HepG2 (cell line): ENCODE measurements around the gene HMGB4. TPM values are rescaled to one million over a fixed set of nuclear protein-coding genes. Genes with fewer than 3 reads are reported as not detected.

Experiments used
- ATAC-seq: fragments of 200-7000 bp; cut with Tn5 transposase; 3 replicates; pipeline ENCODE4 v1.9.1; 2020; ENCODE audit warnings: mild to moderate bottlenecking, moderate library complexity
- BruUV-seq: library from RNA; stranded (reverse); fragments of 400-500 nt; replicated peaks from 2 replicates; lab custom pipeline; 2021; lab: Mats Ljungman, UMichigan
- CTCF ChIA-PET: fragments of 300-600 bp; formaldehyde crosslinking; extraction: SDS; loops from one replicate; lab custom pipeline; 2021; ENCODE audit warnings: low total read pairs, inconsistent platforms, low intra/inter-chr PET ratio; lab: Yijun Ruan, JAX
- POLR2A ChIA-PET: fragments of 350-600 bp; sonication (Branson Sonifier 250); formaldehyde crosslinking; loops from one replicate; lab custom pipeline; 2020; ENCODE audit warnings: antibody characterized with exemption, inconsistent platforms; lab: Yijun Ruan, JAX
- DNase-seq: peaks from one replicate; pipeline ENCODE4 v3.0.0-alpha.2; 2015; ENCODE audit warnings: low spot score
- FAIRE-seq: peaks from 3 replicates; lab custom pipeline; 2011; peaks lifted over from hg19 to GRCh38; lab: Jason Lieb, UNC
- H2AFZ ChIP-seq: one replicate; pipeline ENCODE4 v1.6.1; 2011; ENCODE audit warnings: low read length, inconsistent platforms
- H3K27ac ChIP-seq: fragments of 300-600 bp; 3 replicates; pipeline ENCODE4 v1.8.0; 2011; ENCODE audit warnings: mixed run types, mild to moderate bottlenecking, mixed read lengths, low read length, inconsistent platforms; ENCODE audit not compliant: insufficient read depth; ENCODE audit errors: extremely low read length
- H3K27me3 ChIP-seq, 2 experiments: fragments of 200-600 bp in 1 of 2; 2 replicates in 1 of 2; 3 replicates in 1 of 2; pipeline versions ENCODE4 v1.6.0 to v1.8.0; 2011; ENCODE audit warnings: low read length in 2 of 2, mild to moderate bottlenecking in 2 of 2, moderate library complexity in 2 of 2, inconsistent platforms in 1 of 2; ENCODE audit not compliant: insufficient read depth in 2 of 2, control insufficient read depth in 1 of 2
- H3K36me3 ChIP-seq, 2 experiments: fragments of 200-600 bp in 1 of 2; replicated peaks in 1 of 2; 2 replicates in 1 of 2; 3 replicates in 1 of 2; pipeline versions ENCODE4 v1.5.1 to v1.8.0; 2011; ENCODE audit warnings: low read length in 2 of 2, inconsistent platforms in 1 of 2; ENCODE audit not compliant: insufficient read depth in 2 of 2, control insufficient read depth in 1 of 2
- H3K4me1 ChIP-seq: 2 replicates; pipeline ENCODE4 v1.5.1; 2012; ENCODE audit warnings: low read length, inconsistent platforms; ENCODE audit not compliant: insufficient read depth
- H3K4me2 ChIP-seq: 2 replicates; pipeline ENCODE4 v1.6.0; 2011; ENCODE audit warnings: low read depth, low read length, inconsistent platforms
- H3K4me3 ChIP-seq, 3 experiments: fragments of 200-600 bp in 1 of 3; sonication (generic), shearing (Covaris generic) in 1 of 3; replicated peaks in 1 of 3; 2 replicates each; pipeline ENCODE4 v1.5.1; 2011 to 2016; ENCODE audit warnings: low read length in 3 of 3, inconsistent platforms in 2 of 3, low read depth in 2 of 3, mild to moderate bottlenecking in 2 of 3, control low read depth in 1 of 3, mixed read lengths in 1 of 3; ENCODE audit not compliant: insufficient read depth in 1 of 3
- H3K79me2 ChIP-seq: one replicate; pipeline ENCODE4 v1.6.1; 2011; ENCODE audit warnings: low read length, inconsistent platforms; ENCODE audit not compliant: insufficient read depth
- H3K9ac ChIP-seq: 2 replicates; pipeline ENCODE4 v1.6.0; 2011; ENCODE audit warnings: mild to moderate bottlenecking, low read depth, low read length, inconsistent platforms; ENCODE audit not compliant: insufficient read depth
- H3K9me3 ChIP-seq: 2 replicates; pipeline ENCODE4 v1.5.1; 2012; ENCODE audit warnings: mild to moderate bottlenecking, low read length
- H4K20me1 ChIP-seq: 2 replicates; pipeline ENCODE4 v1.6.0; 2011; ENCODE audit warnings: inconsistent platforms, mild to moderate bottlenecking, low read length, moderate library complexity; ENCODE audit not compliant: insufficient read depth
- ARID5B ChIP-seq: IDR thresholded peaks from 2 replicates; pipeline ENCODE4 v1.4.0; 2020; ENCODE audit warnings: mild to moderate bottlenecking, missing genetic modification reagents
- REL ChIP-seq: sonication (generic); formaldehyde crosslinking; conservative IDR thresholded peaks from 2 replicates; pipeline ENCODE4 v1.8.0; 2022; ENCODE audit warnings: mild to moderate bottlenecking, missing genetic modification reagents, moderate library complexity
- SKI ChIP-seq: fragments of 450-650 bp; IDR thresholded peaks from one replicate; pipeline ENCODE4 v1.6.1; 2018; ENCODE audit warnings: mild to moderate bottlenecking; ENCODE audit not compliant: partially characterized antibody
- SOX13 ChIP-seq, 3 experiments: fragments of 450-650 bp in 1 of 3; sonication (generic) in 1 of 3; formaldehyde crosslinking in 1 of 3; IDR thresholded peaks in 2 of 3; conservative IDR thresholded peaks in 1 of 3; 2 replicates each; pipeline versions ENCODE4 v1.5.0 to v1.6.1; 2016 to 2020; ENCODE audit warnings: antibody characterized with exemption in 1 of 3, mild to moderate bottlenecking in 1 of 3, missing compliant biosample characterization in 1 of 3, missing genetic modification reagents in 1 of 3, moderate library complexity in 1 of 3
- STAT5B ChIP-seq: sonication (generic); formaldehyde crosslinking; IDR thresholded peaks from 2 replicates; pipeline ENCODE4 v1.4.0; 2020; ENCODE audit warnings: missing genetic modification reagents
- ZIK1 ChIP-seq: sonication (generic); formaldehyde crosslinking; IDR thresholded peaks from 2 replicates; pipeline ENCODE4 v1.5.0; 2020; ENCODE audit warnings: mild to moderate bottlenecking, low read depth, missing genetic modification reagents, borderline replicate concordance
- ZNF484 ChIP-seq: sonication (generic); formaldehyde crosslinking; IDR thresholded peaks from 2 replicates; pipeline ENCODE4 v1.5.1; 2020; ENCODE audit warnings: mild to moderate bottlenecking, low read depth, missing genetic modification reagents, borderline replicate concordance
- ZNF749 ChIP-seq: sonication (generic); formaldehyde crosslinking; IDR thresholded peaks from 2 replicates; pipeline ENCODE4 v1.8.0; 2022; ENCODE audit warnings: mild to moderate bottlenecking, missing genetic modification reagents, moderate library complexity, borderline replicate concordance
- ZNF879 ChIP-seq: sonication (generic); formaldehyde crosslinking; IDR thresholded peaks from 2 replicates; pipeline ENCODE4 v1.8.1; 2023; ENCODE audit warnings: missing genetic modification reagents
- WGBS: methylation state at CpG from one replicate; pipeline ENCODE4 v1.1.6; 2017; ENCODE audit warnings: low lambda C conversion rate; 5-methylcytosine and 5-hydroxymethylcytosine counted together
- in situ Hi-C: cut with HindIII; loops from 2 replicates; pipeline ENCODE4 v1.10.0; 2017; ENCODE audit warnings: low pct_unique_long_range_greater_than_20kb; ENCODE audit not compliant: extremely low pct_ligation_motif_present
- intact Hi-C: fragments of 100-400 bp; cut with micrococcal nuclease; formaldehyde crosslinking; loops from one replicate; pipeline ENCODE4 v1.10.0; 2022; ENCODE audit not compliant: unreplicated experiment
- polyA plus RNA-seq, 8 experiments: library from polyadenylated mRNA; depleted of rRNA in 3 of 8; stranded (reverse) in 7 of 8; unstranded in 1 of 8; fragments of >200 nt; fragmentation: Illumina TruSeq in 4 of 8; extraction: Trizol in 4 of 8; gene quantifications; 2 replicates each; pipeline versions ENCODE4 v1.2.1 to v1.2.3, GENCODE V29; 2011 to 2016; ENCODE audit warnings: low read depth in 4 of 8, missing spikeins in 1 of 8, mixed read lengths in 1 of 8; ENCODE audit not compliant: insufficient read depth in 1 of 8
- total RNA-seq, 5 experiments: library from RNA; depleted of rRNA; stranded (reverse); fragments of >200 nt; fragmentation: Illumina TruSeq; extraction: Trizol; gene quantifications; 2 replicates each; pipeline ENCODE4 v1.2.3, GENCODE V29; 2016; ENCODE audit warnings: low read depth in 1 of 5

Gene HMGB4
- total and polyA plus RNA-seq, 2 of the 13 experiments (the other 11 are each of a cell fraction or from before 2014, with no cell fraction given), result not detected

- Histone ChIP-seq H3K9ac (no peak overlapping the region), H2AFZ (no peak overlapping the region), H3K27me3 (no peaks in the 10 kb centered on the region), H3K4me2 (no peak overlapping the region), H3K79me2 (no peaks in the 10 kb centered on the region), H3K4me1 (no peaks in the 10 kb centered on the region), H3K4me3 (no peak overlapping the region), H4K20me1 (no peaks in the 10 kb centered on the region), H3K36me3 (no peaks in the 10 kb centered on the region), H3K27ac (no peak overlapping the region), H3K9me3 (no peaks in the 10 kb centered on the region)
- DNase-seq (no peak), ATAC-seq (no peak), FAIRE-seq (no peak)
- ChIA-PET POLR2A (no interaction called here), CTCF (no interaction called here)
- in situ Hi-C loops (no loop called here), intact Hi-C loops (no loop called here)
- BruUV-seq, result no TSS peak
- TF ChIP-seq REL (CRISPR knock-in tag) (no peak), ARID5B (no peak), ZNF484 (CRISPR knock-in tag) (no peak)
- 42% methylated on average over 2 of the region's 2 CpGs for WGBS
These were observed 49.7 kb upstream of the HMGB4 start for GRCh38 chr1:33814166-33814565.

GRCh38 chr1:33815061-33815460 is 48.8 kb upstream of the HMGB4 start:
- DNase-seq (no peak), ATAC-seq (no peak), FAIRE-seq (no peak)
- Histone ChIP-seq H3K36me3 (no peaks in the 10 kb centered on the region), H4K20me1 (no peaks in the 10 kb centered on the region), H3K4me1 (no peaks in the 10 kb centered on the region), H3K27me3 (no peaks in the 10 kb centered on the region), H3K9ac (no peak overlapping the region), H2AFZ (no peak overlapping the region), H3K79me2 (no peaks in the 10 kb centered on the region), H3K4me3 (no peak overlapping the region), H3K27ac (no peak overlapping the region), H3K4me2 (no peak overlapping the region), H3K9me3 (no peaks in the 10 kb centered on the region)
- POLR2A ChIA-PET, result no interaction called here
- no TSS peak for BruUV-seq
- in situ Hi-C loops (no loop called here), intact Hi-C loops (no loop called here)
- CTCF ChIA-PET, result no interaction called here
- no peak for TF ChIP-seq SOX13 (IDR thresholded peaks at IDR 0.05)
- no peak for TF ChIP-seq SOX13 (CRISPR knock-in tag; conservative IDR thresholded peaks at IDR 0.05 in 1 of 2, IDR thresholded peaks at IDR 0.05 in 1 of 2)
- no peak for TF ChIP-seq ZIK1 (CRISPR knock-in tag)
- no peak for TF ChIP-seq ZNF879 (CRISPR knock-in tag)
- no peak for TF ChIP-seq SKI
- no peak for TF ChIP-seq ZNF749
- no peak for TF ChIP-seq STAT5B (CRISPR knock-in tag)
- 3% methylated on average over 4 of the region's 4 CpGs for WGBS
